HCEC 1CT (cell line): ENCODE data around the gene PCSK6.
A peak's percentile ranks its signal among the peaks of the same experiment; 100 is the strongest.
"Not testable (repeated sequence)": the region's sequence is repeated elsewhere in the genome, so short reads cannot be mapped to it uniquely, and the experiment has no call there.

Experiments
- DNase-seq: peaks from one replicate; pipeline ENCODE4 v3.0.0-alpha.2; 2017

The PCSK6 gene

GRCh38 chr15:101296418-101297405, 192.8 kb downstream of the PCSK6 start:
- DNase-seq, result peak; percentile 50

GRCh38 chr15:101295607-101296161, 193.8 kb downstream of the PCSK6 start:
- peak; percentile 11 for DNase-seq

GRCh38 chr15:101294731-101295606, 194.5 kb downstream of the PCSK6 start, which contains the start of gene SNRPA1:
TSS of gene SNRPA1 (minus strand) at chr15:101295248. CDS start at chr15:101295178, 70 bp downstream.
- DNase-seq, result peak; percentile 93

DNA sequence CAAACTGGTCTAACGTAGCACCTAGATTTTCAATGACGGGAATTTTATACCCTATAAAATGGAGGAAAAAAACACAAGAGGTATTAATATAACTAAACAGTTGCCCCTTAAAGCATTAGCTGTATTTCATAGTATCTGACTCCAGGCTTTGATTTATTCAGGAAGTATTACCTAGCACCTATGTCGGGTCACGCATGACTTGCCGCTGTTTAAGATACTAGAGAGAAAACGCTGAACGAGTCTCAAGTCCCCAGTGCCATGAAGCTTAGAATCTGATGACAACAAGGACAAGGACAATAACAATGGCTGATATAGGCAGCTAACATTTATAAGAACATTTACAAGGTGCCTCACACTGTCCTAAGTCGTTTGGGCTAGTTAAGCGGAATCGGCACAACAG, 196.4 kb downstream of the PCSK6 start:
- no peak for DNase-seq

- DNase-seq, result peak; percentile 36
Observed at GRCh38 chr15:101288905-101289513, 200.5 kb downstream of the PCSK6 start.

DNA sequence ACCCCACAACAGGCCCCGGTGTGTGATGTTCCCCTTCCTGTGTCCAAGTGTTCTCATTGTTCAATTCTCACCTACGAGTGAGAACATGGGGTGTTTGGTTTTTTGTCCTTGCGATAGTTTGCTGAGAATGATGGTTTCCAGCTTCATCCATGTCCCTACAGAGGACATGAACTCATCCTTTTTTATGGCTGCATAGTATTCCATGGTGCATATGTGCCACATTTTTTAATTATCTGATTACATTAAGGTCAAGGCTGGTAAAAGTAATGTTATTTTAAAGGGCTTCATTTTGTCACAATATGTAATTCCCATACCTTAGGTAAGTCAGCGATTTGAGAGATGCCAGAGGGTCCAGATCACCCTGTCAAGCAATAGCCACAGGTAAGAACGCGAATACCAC, 202.2 kb downstream of the PCSK6 start:
- DNase-seq, result not testable (repeated sequence)

- no peak for DNase-seq
Observed at GRCh38 chr15:101286471-101287114, 202.9 kb downstream of the PCSK6 start.

DNA sequence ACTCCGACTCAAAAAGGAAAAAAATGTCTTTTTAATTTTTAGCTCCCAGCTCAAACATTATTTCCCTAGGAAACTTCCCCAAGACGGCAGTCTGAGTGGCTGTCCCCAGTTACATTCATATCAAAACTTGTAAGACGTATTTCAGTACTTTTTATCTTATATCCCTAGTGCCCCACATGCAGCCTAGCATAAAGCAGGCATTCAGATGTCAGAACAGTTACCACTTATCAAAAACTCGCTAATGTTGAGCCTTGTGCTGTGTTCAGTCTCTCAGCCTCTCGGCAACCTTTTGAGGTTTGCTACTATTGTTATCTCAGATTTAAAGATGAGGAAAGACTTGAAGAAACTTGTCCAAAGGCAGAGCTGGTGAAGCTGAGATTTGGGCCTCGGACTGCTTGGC, 205.6 kb downstream of the PCSK6 start:
- DNase-seq, result no peak

GRCh38 chr15:101280007-101280406, 209.5 kb downstream of the PCSK6 start:
- DNase-seq, result no peak

- no peak for DNase-seq
Observed at GRCh38 chr15:101277943-101278564, 211.5 kb downstream of the PCSK6 start.

DNA sequence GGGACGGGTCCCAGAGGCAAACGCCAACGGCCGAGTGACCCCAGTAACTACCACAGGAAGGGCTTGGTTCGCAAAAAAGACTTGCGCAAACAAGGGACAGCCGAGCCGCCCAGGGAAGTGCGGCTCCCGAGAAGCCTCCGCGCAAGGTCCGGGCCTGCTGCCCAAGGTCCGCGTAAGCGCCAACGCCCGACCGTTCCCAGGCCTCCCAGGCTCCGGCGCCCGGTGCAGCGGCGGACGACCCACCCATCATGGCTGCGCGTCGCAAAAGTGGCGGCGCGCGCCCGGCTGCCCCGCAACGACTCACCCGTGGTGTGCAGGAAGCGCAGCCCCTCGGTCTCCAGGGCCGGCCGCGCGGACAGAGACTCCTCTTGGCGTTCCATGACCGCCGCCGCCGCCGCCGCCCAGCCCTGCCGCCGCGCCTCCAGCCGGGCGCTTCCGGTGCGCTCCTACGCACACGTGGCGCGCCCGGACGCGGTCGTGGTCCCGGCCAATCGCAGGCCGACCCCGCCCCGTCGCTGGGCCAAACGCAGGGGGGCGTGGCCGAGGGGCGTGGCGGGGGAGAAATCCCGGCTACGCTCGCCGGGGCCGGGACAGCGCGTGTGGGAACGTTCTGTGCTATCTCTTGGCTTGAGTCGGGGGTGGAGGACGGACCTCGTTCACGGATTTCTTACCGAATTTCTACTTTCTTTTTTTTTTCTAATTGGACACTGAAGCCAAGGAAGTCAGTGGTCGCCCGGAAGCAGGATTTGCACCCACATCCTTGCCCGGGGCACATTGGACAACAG, 212.3 kb downstream of the PCSK6 start, which contains the start of gene SELENOS:
Gene SELENOS (minus strand): TSS at position 448 of the 785 bp plus-strand sequence. CDS start 68 bp downstream, at position 380.
- peak; percentile 89 for DNase-seq

GRCh38 chr15:101276501-101277037, 212.9 kb downstream of the PCSK6 start:
- DNase-seq, result peak; percentile 43

- no peak for DNase-seq
Observed at GRCh38 chr15:101275018-101275417, 214.5 kb downstream of the PCSK6 start.

DNA sequence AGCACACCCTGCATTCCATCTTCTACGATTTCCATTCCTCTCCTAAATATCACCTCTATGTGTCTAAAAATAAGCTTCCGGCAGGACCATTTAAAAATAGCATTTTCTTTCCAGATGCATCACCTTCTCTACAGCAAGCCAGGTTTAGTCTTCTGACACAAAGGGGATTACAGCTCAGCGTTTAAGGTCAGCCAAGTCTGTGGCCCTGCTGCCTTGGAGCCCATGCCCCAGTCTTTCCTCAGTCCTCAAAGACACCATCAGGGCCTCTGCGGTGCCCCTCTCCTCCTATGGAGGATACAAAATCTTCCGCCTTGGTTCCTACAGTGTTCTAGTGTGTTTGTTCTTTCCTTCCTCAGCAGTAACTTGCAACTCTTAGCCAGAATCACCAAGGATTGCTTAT, 216.0 kb downstream of the PCSK6 start:
- no peak for DNase-seq

- DNase-seq, result no peak
Observed at GRCh38 chr15:101272584-101272983, 216.9 kb downstream of the PCSK6 start.

GRCh38 chr15:101269479-101270223, 219.9 kb downstream of the PCSK6 start:
- DNase-seq, result peak; percentile 25

- peak; percentile 71 for DNase-seq
Observed at GRCh38 chr15:101267320-101268104, 222.0 kb downstream of the PCSK6 start.

DNA sequence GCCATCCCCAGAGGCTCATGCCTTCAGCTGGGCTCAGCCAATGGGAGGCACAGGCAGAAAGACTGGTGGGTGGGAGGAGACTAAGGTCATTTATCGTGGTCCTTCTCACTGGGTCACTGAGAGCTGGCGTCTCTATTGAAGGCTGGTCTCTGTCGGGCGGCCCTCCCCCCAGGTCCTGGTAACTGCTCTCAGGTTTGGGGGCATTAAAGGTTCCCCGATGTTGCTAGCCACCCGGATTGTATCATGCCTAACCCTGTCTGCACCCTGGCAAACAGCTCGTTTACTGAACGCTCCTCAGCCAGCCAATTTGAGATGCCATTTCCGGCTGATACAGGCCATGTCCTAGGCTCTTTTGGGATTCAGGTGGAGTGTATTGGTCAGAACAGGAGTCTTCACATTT, 222.7 kb downstream of the PCSK6 start:
- DNase-seq, result no peak

- DNase-seq, result no peak
Observed at GRCh38 chr15:101266034-101266433, 223.5 kb downstream of the PCSK6 start.
